Skeletal muscle satellite cell (primary cell): Measurements from ENCODE around the gene PRDM13. TPM values are rescaled to one million over a fixed set of nuclear protein-coding genes. Genes with fewer than 3 reads are reported as not detected.

Source experiments
- H3K27me3 ChIP-seq: 2 replicates; pipeline ENCODE4 v1.7.0; 2013; ENCODE audit warnings: low read length; ENCODE audit not compliant: control insufficient read depth, insufficient read depth
- H3K36me3 ChIP-seq: 2 replicates; pipeline ENCODE4 v1.7.0; 2013; ENCODE audit warnings: mild to moderate bottlenecking, control low read depth, low read length; ENCODE audit not compliant: insufficient read depth
- H3K4me1 ChIP-seq: 2 replicates; pipeline ENCODE4 v1.7.0; 2013; ENCODE audit warnings: low read length; ENCODE audit not compliant: control insufficient read depth, insufficient read depth
- H3K4me2 ChIP-seq: 2 replicates; pipeline ENCODE4 v1.7.0; 2013; ENCODE audit warnings: mild to moderate bottlenecking, low read length
- H3K4me3 ChIP-seq: 2 replicates; pipeline ENCODE4 v1.7.0; 2013; ENCODE audit warnings: low read length
- H3K9ac ChIP-seq: 2 replicates; pipeline ENCODE4 v1.7.0; 2013; ENCODE audit warnings: mild to moderate bottlenecking, low read depth, low read length, moderate library complexity
- H3K9me3 ChIP-seq: replicated peaks from 2 replicates; pipeline ENCODE4 v1.7.0; 2013; ENCODE audit warnings: mild to moderate bottlenecking, control low read depth, low read length
- small RNA-seq: library from RNA; depleted of rRNA; stranded (forward); fragments of <200 nt; gene quantifications from one replicate; pipeline ENCODE3, GENCODE V24; 2012

Gene PRDM13

GRCh38 chr6:99661870-99662269 lies 55.2 kb downstream of the PRDM13 start:
- Histone ChIP-seq H3K4me1 (no peaks in the 10 kb centered on the region), H3K36me3 (no peaks in the 10 kb centered on the region), H3K4me2 (no peak overlapping the region), H3K9me3 (no peaks in the 10 kb centered on the region), H3K9ac (no peak overlapping the region), H3K27me3 (peaks cover 3% of the 10 kb centered on the region), H3K4me3 (no peak overlapping the region)

- Histone ChIP-seq H3K4me2 (no peak overlapping the region), H3K4me3 (no peak overlapping the region), H3K9ac (no peak overlapping the region), H3K4me1 (no peaks in the 10 kb centered on the region), H3K27me3 (peaks cover 3% of the 10 kb centered on the region), H3K9me3 (no peaks in the 10 kb centered on the region), H3K36me3 (no peaks in the 10 kb centered on the region)
Measured at GRCh38 chr6:99662616-99663015, 56.0 kb downstream of the PRDM13 start.

Small RNA genes lying within 50 kb of the gene (small RNA-seq; reads per million reads assigned to genes)
- not detected for gene RF00019
